K562 (cell line): ENCODE measurements around the gene LHPP. TPM values are rescaled to one million over a fixed set of nuclear protein-coding genes. Genes with fewer than 3 reads are reported as not detected.

Experiments used
- CBX2 ChIP-seq: fragments of 200-600 bp; sonication (generic); IDR thresholded peaks from one replicate; pipeline ENCODE4 v1.6.1; 2012; ENCODE audit warnings: mild to moderate bottlenecking, low read length, inconsistent platforms; ENCODE audit not compliant: insufficient read depth, poor library complexity, severe bottlenecking
- DMBX1 ChIP-seq: fragments of 250-450 bp; sonication (Bioruptor Pico); IDR thresholded peaks from 2 replicates; pipeline ENCODE4 v1.8.0; 2022; ENCODE audit warnings: inconsistent platforms, mild to moderate bottlenecking, moderate library complexity, borderline replicate concordance
- ELF2 ChIP-seq: fragments of 250-450 bp; sonication (Bioruptor Pico); IDR thresholded peaks from 2 replicates; pipeline ENCODE4 v1.5.0; 2021; ENCODE audit warnings: mild to moderate bottlenecking
- HDAC8 ChIP-seq: fragments of 450-650 bp; IDR thresholded peaks from 2 replicates; pipeline ENCODE4 v1.6.1; 2016; ENCODE audit warnings: mild to moderate bottlenecking, missing genetic modification characterization, moderate library complexity, missing compliant biosample characterization
- HNRNPK ChIP-seq: fragments of 200-400 bp; formaldehyde crosslinking; IDR thresholded peaks from one replicate; pipeline ENCODE4 v1.6.1; 2018; ENCODE audit warnings: mild to moderate bottlenecking, low read depth, low read length; ENCODE audit not compliant: poor library complexity, severe bottlenecking
- KAT2B ChIP-seq: IDR thresholded peaks from one replicate; pipeline ENCODE4 v1.6.1; 2012; ENCODE audit warnings: low read depth, mild to moderate bottlenecking, control low read depth, inconsistent platforms, low read length, moderate library complexity
- KLF6 ChIP-seq: fragments of 250-450 bp; sonication (Bioruptor Pico); IDR thresholded peaks from 2 replicates; pipeline ENCODE4 v1.4.0; 2020; ENCODE audit warnings: mild to moderate bottlenecking, moderate library complexity, borderline replicate concordance
- SRF ChIP-seq, 2 experiments: fragments of 250-450, 450-650 bp in 1 of 2; sonication (Bioruptor Pico) in 1 of 2; sonication (generic) in 1 of 2; formaldehyde crosslinking; IDR thresholded peaks; 2 replicates each; pipeline versions ENCODE4 v1.5.0 to v1.5.1; 2020 to 2022; ENCODE audit warnings: mild to moderate bottlenecking in 1 of 2, missing genetic modification reagents in 1 of 2
- TARDBP ChIP-seq: fragments of 450-650 bp; IDR thresholded peaks from 2 replicates; pipeline ENCODE4 v1.6.1; 2016
- ZNF121 ChIP-seq: sonication (generic); formaldehyde crosslinking; conservative IDR thresholded peaks from 2 replicates; pipeline ENCODE4 v1.8.0; 2022; ENCODE audit warnings: missing genetic modification reagents
- ZNF263 ChIP-seq: sonication (generic); formaldehyde crosslinking; IDR thresholded peaks from 2 replicates; pipeline ENCODE4 v1.8.0; 2022; ENCODE audit warnings: mild to moderate bottlenecking, missing genetic modification reagents, borderline replicate concordance
- polyA plus RNA-seq, 8 experiments: library from polyadenylated mRNA; depleted of rRNA in 4 of 8; stranded (reverse) in 5 of 8; unstranded in 3 of 8; fragments of >200 nt; fragmentation: Nextera tagmentation in 2 of 8; fragmentation: Illumina TruSeq in 1 of 8; extraction: Ambion mirVana in 2 of 8; extraction: Trizol in 1 of 8; gene quantifications; 2 replicates each; pipeline versions ENCODE4 v1.2.1 to v1.2.3, GENCODE V29; 2011 to 2014; ENCODE audit warnings: inconsistent platforms in 1 of 8, missing spikeins in 1 of 8
- total RNA-seq, 7 experiments: library from RNA; depleted of rRNA in 6 of 7; stranded (reverse); fragments of >200 nt in 6 of 7; fragmentation: Illumina TruSeq in 2 of 7; extraction: Trizol in 2 of 7; gene quantifications; 2 replicates each; pipeline versions ENCODE4 v1.2.1 to v1.2.3, GENCODE V29; 2011 to 2021; ENCODE audit warnings: low replicate concordance in 1 of 7
- TF ChIP-seq, protein P1 (sequence below): fragments of 250-450 bp; sonication (Bioruptor Pico); IDR thresholded peaks from 2 replicates; pipeline ENCODE4 v1.4.0; 2020; ENCODE audit warnings: mild to moderate bottlenecking, moderate library complexity
- TF ChIP-seq, protein P2 (sequence below): IDR thresholded peaks from 2 replicates; pipeline ENCODE4 v1.6.1; 2016; ENCODE audit warnings: missing genetic modification characterization, missing compliant biosample characterization
- TF ChIP-seq, protein P3 (sequence below): sonication (generic); formaldehyde crosslinking; IDR thresholded peaks from 2 replicates; pipeline ENCODE4 v1.8.0; 2022; ENCODE audit warnings: mild to moderate bottlenecking, missing genetic modification reagents
- TF ChIP-seq, protein P4 (sequence below): fragments of 250-450 bp; sonication (Bioruptor Pico); IDR thresholded peaks from 2 replicates; pipeline ENCODE4 v1.5.0; 2020; ENCODE audit warnings: mild to moderate bottlenecking
- TF ChIP-seq, protein P5 (sequence below): fragments of 250-450 bp; sonication (Bioruptor Pico); IDR thresholded peaks from 2 replicates; pipeline ENCODE4 v1.4.0; 2020; ENCODE audit warnings: mild to moderate bottlenecking, moderate library complexity, borderline replicate concordance
- TF ChIP-seq, protein P6 (sequence below): fragments of 250-450 bp; sonication (Bioruptor Pico); IDR thresholded peaks from 2 replicates; pipeline ENCODE4 v1.6.1; 2021; ENCODE audit warnings: mild to moderate bottlenecking

Gene LHPP
- total and polyA plus RNA-seq, 9 of the 15 experiments (the other 6 are each of a cell fraction or from before 2014, with no cell fraction given), result 0.34 to 7.4 (median 3.0) TPM

DNA sequence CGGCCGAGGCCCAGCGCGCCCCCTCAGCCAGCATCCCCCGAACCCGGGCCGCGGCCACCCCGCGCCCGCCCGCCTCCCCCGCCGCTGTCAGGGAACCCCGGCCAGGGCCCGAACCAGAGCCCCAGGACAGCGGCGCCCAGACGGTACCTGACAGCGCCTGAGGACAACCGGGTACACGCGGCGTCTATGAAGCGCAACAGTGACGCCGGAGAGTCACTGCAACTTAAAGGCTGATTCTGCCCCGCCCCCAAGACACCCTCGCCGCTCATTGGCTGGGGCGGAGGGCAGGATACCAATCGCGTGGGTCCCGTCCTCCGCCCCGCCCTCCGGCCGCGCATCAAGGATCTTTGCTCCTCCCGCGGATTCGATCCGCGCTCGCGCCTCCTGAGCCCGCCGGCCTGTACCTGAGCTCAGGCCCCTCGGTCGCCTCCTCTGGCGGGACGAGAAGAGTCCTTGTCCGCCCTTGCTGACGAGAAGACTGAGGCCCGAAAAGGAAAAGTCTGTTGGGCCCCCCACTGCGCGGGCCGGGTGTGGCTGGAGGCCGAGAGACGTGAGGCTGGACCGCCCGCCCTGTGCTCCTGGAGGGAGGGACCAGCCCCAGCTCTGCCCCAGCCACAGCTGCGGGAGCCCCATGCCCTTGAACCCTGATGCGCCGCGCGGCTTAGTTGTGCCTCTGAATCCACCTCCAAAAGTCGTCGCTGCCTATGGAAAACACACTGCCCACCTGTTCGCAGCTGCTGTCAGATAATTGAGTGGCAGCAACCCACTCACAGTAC is 42.7 kb upstream of the LHPP start, which contains the start of gene OAT (continued):
- TF ChIP-seq ZNF263 (CRISPR knock-in tag), result no peak
- TF ChIP-seq ZNF121 (CRISPR knock-in tag), result no peak
- TF ChIP-seq KAT2B, result no peak
- TF ChIP-seq HNRNPK, result no peak
- no peak for TF ChIP-seq TARDBP
- TF ChIP-seq, protein P1, sequence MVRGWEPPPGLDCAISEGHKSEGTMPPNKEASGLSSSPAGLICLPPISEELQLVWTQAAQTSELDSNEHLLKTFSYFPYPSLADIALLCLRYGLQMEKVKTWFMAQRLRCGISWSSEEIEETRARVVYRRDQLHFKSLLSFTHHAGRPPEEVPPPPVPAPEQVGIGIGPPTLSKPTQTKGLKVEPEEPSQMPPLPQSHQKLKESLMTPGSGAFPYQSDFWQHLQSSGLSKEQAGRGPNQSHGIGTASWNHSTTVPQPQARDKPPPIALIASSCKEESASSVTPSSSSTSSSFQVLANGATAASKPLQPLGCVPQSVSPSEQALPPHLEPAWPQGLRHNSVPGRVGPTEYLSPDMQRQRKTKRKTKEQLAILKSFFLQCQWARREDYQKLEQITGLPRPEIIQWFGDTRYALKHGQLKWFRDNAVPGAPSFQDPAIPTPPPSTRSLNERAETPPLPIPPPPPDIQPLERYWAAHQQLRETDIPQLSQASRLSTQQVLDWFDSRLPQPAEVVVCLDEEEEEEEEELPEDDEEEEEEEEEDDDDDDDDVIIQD, result no peak
- TF ChIP-seq, protein P2, sequence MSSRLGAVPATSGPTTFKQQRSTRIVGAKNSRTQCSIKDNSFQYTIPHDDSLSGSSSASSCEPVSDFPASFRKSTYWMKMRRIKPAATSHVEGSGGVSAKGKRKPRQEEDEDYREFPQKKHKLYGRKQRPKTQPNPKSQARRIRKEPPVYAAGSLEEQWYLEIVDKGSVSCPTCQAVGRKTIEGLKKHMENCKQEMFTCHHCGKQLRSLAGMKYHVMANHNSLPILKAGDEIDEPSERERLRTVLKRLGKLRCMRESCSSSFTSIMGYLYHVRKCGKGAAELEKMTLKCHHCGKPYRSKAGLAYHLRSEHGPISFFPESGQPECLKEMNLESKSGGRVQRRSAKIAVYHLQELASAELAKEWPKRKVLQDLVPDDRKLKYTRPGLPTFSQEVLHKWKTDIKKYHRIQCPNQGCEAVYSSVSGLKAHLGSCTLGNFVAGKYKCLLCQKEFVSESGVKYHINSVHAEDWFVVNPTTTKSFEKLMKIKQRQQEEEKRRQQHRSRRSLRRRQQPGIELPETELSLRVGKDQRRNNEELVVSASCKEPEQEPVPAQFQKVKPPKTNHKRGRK, result no peak
- no peak for TF ChIP-seq ELF2 (CRISPR knock-in tag)
- no peak for TF ChIP-seq HDAC8
- TF ChIP-seq, protein P3, sequence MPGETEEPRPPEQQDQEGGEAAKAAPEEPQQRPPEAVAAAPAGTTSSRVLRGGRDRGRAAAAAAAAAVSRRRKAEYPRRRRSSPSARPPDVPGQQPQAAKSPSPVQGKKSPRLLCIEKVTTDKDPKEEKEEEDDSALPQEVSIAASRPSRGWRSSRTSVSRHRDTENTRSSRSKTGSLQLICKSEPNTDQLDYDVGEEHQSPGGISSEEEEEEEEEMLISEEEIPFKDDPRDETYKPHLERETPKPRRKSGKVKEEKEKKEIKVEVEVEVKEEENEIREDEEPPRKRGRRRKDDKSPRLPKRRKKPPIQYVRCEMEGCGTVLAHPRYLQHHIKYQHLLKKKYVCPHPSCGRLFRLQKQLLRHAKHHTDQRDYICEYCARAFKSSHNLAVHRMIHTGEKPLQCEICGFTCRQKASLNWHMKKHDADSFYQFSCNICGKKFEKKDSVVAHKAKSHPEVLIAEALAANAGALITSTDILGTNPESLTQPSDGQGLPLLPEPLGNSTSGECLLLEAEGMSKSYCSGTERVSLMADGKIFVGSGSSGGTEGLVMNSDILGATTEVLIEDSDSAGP (CRISPR knock-in tag), result no peak
- TF ChIP-seq CBX2, result no peak
- TF ChIP-seq, protein P4, sequence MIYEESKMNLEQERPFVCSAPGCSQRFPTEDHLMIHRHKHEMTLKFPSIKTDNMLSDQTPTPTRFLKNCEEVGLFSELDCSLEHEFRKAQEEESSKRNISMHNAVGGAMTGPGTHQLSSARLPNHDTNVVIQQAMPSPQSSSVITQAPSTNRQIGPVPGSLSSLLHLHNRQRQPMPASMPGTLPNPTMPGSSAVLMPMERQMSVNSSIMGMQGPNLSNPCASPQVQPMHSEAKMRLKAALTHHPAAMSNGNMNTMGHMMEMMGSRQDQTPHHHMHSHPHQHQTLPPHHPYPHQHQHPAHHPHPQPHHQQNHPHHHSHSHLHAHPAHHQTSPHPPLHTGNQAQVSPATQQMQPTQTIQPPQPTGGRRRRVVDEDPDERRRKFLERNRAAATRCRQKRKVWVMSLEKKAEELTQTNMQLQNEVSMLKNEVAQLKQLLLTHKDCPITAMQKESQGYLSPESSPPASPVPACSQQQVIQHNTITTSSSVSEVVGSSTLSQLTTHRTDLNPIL (CRISPR knock-in tag), result no peak
- TF ChIP-seq SRF (CRISPR knock-in tag; IDR thresholded peaks at IDR 0.05), result peak in 1 of 2 experiments; percentile 64; a peak in 1 of 4 replicates
- no peak for TF ChIP-seq KLF6
- TF ChIP-seq, protein P5, sequence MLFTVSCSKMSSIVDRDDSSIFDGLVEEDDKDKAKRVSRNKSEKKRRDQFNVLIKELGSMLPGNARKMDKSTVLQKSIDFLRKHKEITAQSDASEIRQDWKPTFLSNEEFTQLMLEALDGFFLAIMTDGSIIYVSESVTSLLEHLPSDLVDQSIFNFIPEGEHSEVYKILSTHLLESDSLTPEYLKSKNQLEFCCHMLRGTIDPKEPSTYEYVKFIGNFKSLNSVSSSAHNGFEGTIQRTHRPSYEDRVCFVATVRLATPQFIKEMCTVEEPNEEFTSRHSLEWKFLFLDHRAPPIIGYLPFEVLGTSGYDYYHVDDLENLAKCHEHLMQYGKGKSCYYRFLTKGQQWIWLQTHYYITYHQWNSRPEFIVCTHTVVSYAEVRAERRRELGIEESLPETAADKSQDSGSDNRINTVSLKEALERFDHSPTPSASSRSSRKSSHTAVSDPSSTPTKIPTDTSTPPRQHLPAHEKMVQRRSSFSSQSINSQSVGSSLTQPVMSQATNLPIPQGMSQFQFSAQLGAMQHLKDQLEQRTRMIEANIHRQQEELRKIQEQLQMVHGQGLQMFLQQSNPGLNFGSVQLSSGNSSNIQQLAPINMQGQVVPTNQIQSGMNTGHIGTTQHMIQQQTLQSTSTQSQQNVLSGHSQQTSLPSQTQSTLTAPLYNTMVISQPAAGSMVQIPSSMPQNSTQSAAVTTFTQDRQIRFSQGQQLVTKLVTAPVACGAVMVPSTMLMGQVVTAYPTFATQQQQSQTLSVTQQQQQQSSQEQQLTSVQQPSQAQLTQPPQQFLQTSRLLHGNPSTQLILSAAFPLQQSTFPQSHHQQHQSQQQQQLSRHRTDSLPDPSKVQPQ (CRISPR knock-in tag), result no peak
- TF ChIP-seq DMBX1 (CRISPR knock-in tag), result no peak
- TF ChIP-seq, protein P6, sequence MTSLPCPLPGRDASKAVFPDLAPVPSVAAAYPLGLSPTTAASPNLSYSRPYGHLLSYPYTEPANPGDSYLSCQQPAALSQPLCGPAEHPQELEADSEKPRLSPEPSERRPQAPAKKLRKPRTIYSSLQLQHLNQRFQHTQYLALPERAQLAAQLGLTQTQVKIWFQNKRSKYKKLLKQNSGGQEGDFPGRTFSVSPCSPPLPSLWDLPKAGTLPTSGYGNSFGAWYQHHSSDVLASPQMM (CRISPR knock-in tag), result no peak
